AG08396 (cell line): ENCODE measurements around the gene MPC2.
"Not testable (repeated sequence)": the region's sequence is repeated elsewhere in the genome, so short reads cannot be mapped to it uniquely, and the experiment has no call there.

ENCODE experiments used
- DNase-seq: peaks from one replicate; pipeline ENCODE4 v3.0.0; 2012; ENCODE audit warnings: low spot score, mixed read lengths

MPC2 gene

GRCh38 chr1:167934426-167935215 is 2.3 kb downstream of the MPC2 start:
- DNase-seq, result no peak

GRCh38 chr1:167933788-167934187 is 3.1 kb downstream of the MPC2 start:
- DNase-seq, result no peak

GRCh38 chr1:167929725-167930124 is 7.1 kb downstream of the MPC2 start:
- no peak for DNase-seq

GRCh38 chr1:167928919-167929318 is 8.0 kb downstream of the MPC2 start:
- DNase-seq, result not testable (repeated sequence)

GRCh38 chr1:167928457-167928852 is 8.4 kb downstream of the MPC2 start:
- no peak for DNase-seq

GRCh38 chr1:167927046-167927754 is 9.7 kb downstream of the MPC2 start:
- DNase-seq, result no peak

- no peak for DNase-seq
Observed at GRCh38 chr1:167926486-167926997, 10.3 kb downstream of the MPC2 start.

- DNase-seq, result no peak
Observed at GRCh38 chr1:167924543-167925231, 12.2 kb downstream of the MPC2 start.

GRCh38 chr1:167924102-167924501 is 12.8 kb downstream of the MPC2 start:
- no peak for DNase-seq

GRCh38 chr1:167923324-167924056 is 13.4 kb downstream of the MPC2 start:
- DNase-seq, result no peak

- DNase-seq, result no peak
Observed at GRCh38 chr1:167922611-167923074, 14.2 kb downstream of the MPC2 start.

- DNase-seq, result peak; percentile 17
Observed at GRCh38 chr1:167922023-167922422, 14.8 kb downstream of the MPC2 start.

GRCh38 chr1:167916766-167917511 is 19.9 kb downstream of the MPC2 start:
- DNase-seq, result no peak

GRCh38 chr1:167915569-167915968 is 21.3 kb downstream of the MPC2 start:
- DNase-seq, result no peak

GRCh38 chr1:167913895-167914496 is 22.9 kb downstream of the MPC2 start, which contains the start of gene ADCY10:
Gene ADCY10, minus strand, starts transcription at chr1:167914134. Its CDS starts 8,994 bp downstream, at chr1:167905140.
- no peak for DNase-seq

GRCh38 chr1:167912294-167912693 is 24.6 kb downstream of the MPC2 start:
- no peak for DNase-seq

GRCh38 chr1:167911413-167911812 is 25.5 kb downstream of the MPC2 start:
- DNase-seq, result no peak

- no peak for DNase-seq
Observed at GRCh38 chr1:167910530-167910929, 26.3 kb downstream of the MPC2 start.

GRCh38 chr1:167909691-167910180 is 27.1 kb downstream of the MPC2 start:
- no peak for DNase-seq

- DNase-seq, result no peak
Observed at GRCh38 chr1:167905671-167906070, 31.2 kb downstream of the MPC2 start.
